Bronchial epithelial cell (primary cell): ENCODE measurements around the gene MICAL3. TPM values are rescaled to one million over a fixed set of nuclear protein-coding genes. Genes with fewer than 3 reads are reported as not detected.

Experiments used
- DNase-seq: peaks from one replicate; pipeline ENCODE4 v3.0.0-alpha.2; 2010; ENCODE audit warnings: low read depth
- FAIRE-seq: peaks from 2 replicates; lab custom pipeline; 2011; peaks lifted over from hg19 to GRCh38; lab: Jason Lieb, UNC
- H3K27me3 ChIP-seq: 2 replicates; pipeline ENCODE4 v1.5.1; 2011; ENCODE audit warnings: low read length; ENCODE audit not compliant: control insufficient read depth, insufficient read depth
- H3K36me3 ChIP-seq: 2 replicates; pipeline ENCODE4 v1.5.1; 2011; ENCODE audit warnings: low read length; ENCODE audit not compliant: control insufficient read depth, insufficient read depth
- H3K4me3 ChIP-seq: 2 replicates; pipeline ENCODE4 v1.5.1; 2011; ENCODE audit warnings: mild to moderate bottlenecking, low read depth, low read length, control low read depth
- total RNA-seq: library from RNA; depleted of rRNA; stranded (reverse); fragments of >200 nt; gene quantifications from 2 replicates; pipeline ENCODE4 v1.2.1, GENCODE V29; 2014
- TF ChIP-seq, protein P1 (sequence below): IDR thresholded peaks from 2 replicates; pipeline ENCODE4 v1.5.1; 2011; ENCODE audit warnings: mild to moderate bottlenecking, moderate library complexity, low read length, control low read depth, inconsistent platforms; ENCODE audit not compliant: insufficient read depth, severe bottlenecking

Gene MICAL3
- total RNA-seq, 1 donor from 2014 or later = 13.4 TPM

- no peak for FAIRE-seq
- Histone ChIP-seq H3K27me3 (no peaks in the 10 kb centered on the region), H3K36me3 (no peaks in the 10 kb centered on the region), H3K4me3 (no peak overlapping the region)
- DNase-seq = no peak
- TF ChIP-seq, protein P1, sequence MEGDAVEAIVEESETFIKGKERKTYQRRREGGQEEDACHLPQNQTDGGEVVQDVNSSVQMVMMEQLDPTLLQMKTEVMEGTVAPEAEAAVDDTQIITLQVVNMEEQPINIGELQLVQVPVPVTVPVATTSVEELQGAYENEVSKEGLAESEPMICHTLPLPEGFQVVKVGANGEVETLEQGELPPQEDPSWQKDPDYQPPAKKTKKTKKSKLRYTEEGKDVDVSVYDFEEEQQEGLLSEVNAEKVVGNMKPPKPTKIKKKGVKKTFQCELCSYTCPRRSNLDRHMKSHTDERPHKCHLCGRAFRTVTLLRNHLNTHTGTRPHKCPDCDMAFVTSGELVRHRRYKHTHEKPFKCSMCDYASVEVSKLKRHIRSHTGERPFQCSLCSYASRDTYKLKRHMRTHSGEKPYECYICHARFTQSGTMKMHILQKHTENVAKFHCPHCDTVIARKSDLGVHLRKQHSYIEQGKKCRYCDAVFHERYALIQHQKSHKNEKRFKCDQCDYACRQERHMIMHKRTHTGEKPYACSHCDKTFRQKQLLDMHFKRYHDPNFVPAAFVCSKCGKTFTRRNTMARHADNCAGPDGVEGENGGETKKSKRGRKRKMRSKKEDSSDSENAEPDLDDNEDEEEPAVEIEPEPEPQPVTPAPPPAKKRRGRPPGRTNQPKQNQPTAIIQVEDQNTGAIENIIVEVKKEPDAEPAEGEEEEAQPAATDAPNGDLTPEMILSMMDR = no peak
These were observed 45.7 kb upstream of the MICAL3 start for GRCh38 chr22:18070041-18070440.

DNA sequence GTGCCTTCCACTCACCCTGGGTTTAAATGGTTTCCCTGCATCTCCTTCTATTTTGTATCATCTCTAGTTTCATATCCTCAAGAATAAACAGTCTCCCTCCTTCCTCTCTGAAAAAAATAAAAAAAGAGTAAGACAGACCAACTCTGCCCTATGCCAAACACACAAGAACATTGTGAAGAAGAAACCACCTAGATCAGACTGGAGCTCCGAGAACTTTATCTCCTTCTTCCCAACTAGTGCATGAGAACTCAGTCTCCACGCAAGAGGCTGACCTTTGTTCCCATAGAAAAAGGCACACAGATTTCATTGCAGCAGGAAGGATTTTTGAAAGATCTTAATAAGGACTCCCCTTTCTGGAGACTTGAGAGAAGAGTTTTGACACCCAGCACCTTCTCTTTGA lies 44.7 kb upstream of the MICAL3 start:
- FAIRE-seq (no peak), DNase-seq (no peak)
- TF ChIP-seq, protein P1 = no peak
- no peak overlapping the region for H3K4me3 ChIP-seq
- H3K36me3 ChIP-seq = no peaks in the 10 kb centered on the region
- no peaks in the 10 kb centered on the region for H3K27me3 ChIP-seq

DNA sequence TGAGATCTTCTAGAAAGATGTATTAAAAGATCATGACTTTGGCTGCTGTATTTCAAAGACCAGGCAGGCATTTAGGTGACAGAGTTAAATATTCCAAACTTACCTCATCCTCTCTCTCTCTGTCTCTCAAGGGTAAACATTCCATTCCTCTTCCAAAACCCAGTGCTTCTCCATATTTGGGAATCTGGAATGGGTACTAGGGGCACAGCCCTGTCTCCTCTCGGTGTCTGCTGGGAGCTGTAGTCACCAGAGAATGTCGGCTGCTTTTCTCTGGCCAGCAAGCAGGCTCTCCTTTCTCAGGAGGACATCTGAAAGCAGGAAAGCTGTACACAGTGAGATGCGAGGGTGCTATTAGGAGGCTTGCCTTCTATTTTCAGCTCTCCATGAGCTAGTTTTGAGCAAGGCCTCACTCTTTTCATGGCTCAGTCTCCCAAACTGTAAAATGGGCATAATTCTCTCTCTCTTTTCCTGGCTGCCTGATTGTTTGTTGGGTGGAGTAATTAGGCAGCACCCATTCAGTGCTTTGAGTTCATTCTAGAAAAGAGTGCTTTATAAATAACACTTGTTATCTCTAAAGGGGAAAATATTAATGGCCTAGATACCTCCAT lies 44.1 kb upstream of the MICAL3 start:
- TF ChIP-seq, protein P1 = no peak
- no peak overlapping the region for H3K4me3 ChIP-seq
- H3K27me3 ChIP-seq = no peaks in the 10 kb centered on the region
- peak; percentile 53 for DNase-seq
- no peak for FAIRE-seq
- no peaks in the 10 kb centered on the region for H3K36me3 ChIP-seq

- FAIRE-seq (no peak), DNase-seq (no peak)
- Histone ChIP-seq H3K4me3 (no peak overlapping the region), H3K27me3 (no peaks in the 10 kb centered on the region), H3K36me3 (no peaks in the 10 kb centered on the region)
- TF ChIP-seq, protein P1 = no peak
These were observed 43.4 kb upstream of the MICAL3 start for GRCh38 chr22:18067548-18068341.

DNA sequence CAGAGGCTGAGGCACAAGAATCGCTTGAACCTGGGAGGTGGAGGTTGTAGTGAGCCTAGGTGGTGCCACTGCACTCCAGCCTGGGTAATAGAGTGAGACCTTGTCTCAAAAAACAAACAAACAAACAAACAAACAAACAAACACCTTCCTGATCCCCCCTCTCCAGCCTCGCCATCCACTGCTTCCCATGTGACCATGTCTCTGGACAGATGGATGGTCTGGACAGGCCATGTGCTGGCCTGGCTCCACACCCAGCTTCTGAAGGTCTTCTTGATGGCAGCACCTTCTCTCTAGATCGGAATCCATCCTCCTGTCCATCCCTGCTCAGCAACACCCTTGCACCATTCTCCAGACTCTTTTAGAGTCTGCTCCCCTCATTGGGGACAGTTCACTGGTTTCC lies 42.8 kb upstream of the MICAL3 start:
- TF ChIP-seq, protein P1 = no peak
- FAIRE-seq (no peak), DNase-seq (no peak)
- Histone ChIP-seq H3K4me3 (no peak overlapping the region), H3K36me3 (no peaks in the 10 kb centered on the region), H3K27me3 (no peaks in the 10 kb centered on the region)
